ENCODE measurements around the gene COQ10A. TPM values are rescaled to one million over a fixed set of nuclear protein-coding genes. Genes with fewer than 3 reads are reported as not detected.

The COQ10A gene
- total RNA-seq, 3 donors from 2014 or later, result 18.7 to 23.7 (median 18.7) TPM

- no peak for DNase-seq (ENCODE audit: low spot score in 2 of 2)
- Histone ChIP-seq H3K36me3 (peaks cover 10% of the 10 kb centered on the region), H3K27ac (peak overlapping the region; percentile 83 to 86), H3K4me3 (peak overlapping the region; percentile 80 to 96 (median 80)), H3K27me3 (no peaks in the 10 kb centered on the region), H3K4me1 (peaks cover 0 to 12% of the 10 kb centered on the region in 2 donors), H3K9me3 (no peaks in the 10 kb centered on the region)
- TF ChIP-seq POLR2A (IDR thresholded peaks at IDR 0.05) (no peak), POLR2AphosphoS5 (IDR thresholded peaks at IDR 0.05) (no peak), CTCF (IDR thresholded peaks at IDR 0.05) (no peak)
- intact Hi-C loops (cut with DNase I; ENCODE audit: low total_unique reads), result loop anchor here (2.0 kb wide), 1 partner anchor 41 kb away; no protein-coding TSS in a partner anchor
These were observed 9.2 kb upstream of the COQ10A start for GRCh38 chr12:56257491-56258067.

- H3K27ac ChIP-seq, result peak within 1 kb of the TSS; percentile 83 to 86
- H3K36me3 ChIP-seq, result peaks cover 9% of the 10 kb centered on the region
- H3K4me3 ChIP-seq, result peak within 1 kb of the TSS; percentile 80 to 96 (median 80)
- no peaks in the 10 kb centered on the region for H3K9me3 ChIP-seq
- DNase-seq (ENCODE audit: low spot score in 2 of 2), result peak in 1 of 2 donors; percentile 43
- H3K4me1 ChIP-seq, result peaks cover 0 to 12% of the 10 kb centered on the region in 2 donors
- no peaks in the 10 kb centered on the region for H3K27me3 ChIP-seq
- TF ChIP-seq POLR2A (IDR thresholded peaks at IDR 0.05), result no peak
- peak in 2 of 3 donors; percentile 9 to 46 for TF ChIP-seq POLR2AphosphoS5 (IDR thresholded peaks at IDR 0.05)
- peak; percentile 6 to 82 (median 31) for TF ChIP-seq CTCF (IDR thresholded peaks at IDR 0.05)
- intact Hi-C loops (cut with DNase I; ENCODE audit: low total_unique reads), result no loop called here
These were observed 8.5 kb upstream of the COQ10A start, which contains the start of gene ANKRD52 for GRCh38 chr12:56258068-56258819. TSS of gene ANKRD52 (minus strand) at chr12:56258384. CDS start at chr12:56258269, 115 bp downstream.

GRCh38 chr12:56258820-56259183 is 7.9 kb upstream of the COQ10A start:
- TF ChIP-seq CTCF (IDR thresholded peaks at IDR 0.05) (no peak), POLR2AphosphoS5 (IDR thresholded peaks at IDR 0.05) (no peak), POLR2A (IDR thresholded peaks at IDR 0.05) (no peak)
- Histone ChIP-seq H3K4me3 (peak overlapping the region; percentile 80 to 96 (median 80)), H3K36me3 (peaks cover 3% of the 10 kb centered on the region), H3K27me3 (no peaks in the 10 kb centered on the region), H3K9me3 (no peaks in the 10 kb centered on the region), H3K27ac (peak overlapping the region; percentile 83 to 86), H3K4me1 (peaks cover 0 to 12% of the 10 kb centered on the region in 2 donors)
- intact Hi-C loops (cut with DNase I; ENCODE audit: low total_unique reads), result no loop called here
- no peak for DNase-seq (ENCODE audit: low spot score in 2 of 2)

- Histone ChIP-seq H3K27me3 (no peaks in the 10 kb centered on the region), H3K27ac (no peak overlapping the region), H3K4me1 (peaks cover 0 to 12% of the 10 kb centered on the region in 2 donors), H3K36me3 (no peaks in the 10 kb centered on the region), H3K9me3 (no peaks in the 10 kb centered on the region), H3K4me3 (no peak overlapping the region)
- no peak for DNase-seq (ENCODE audit: low spot score in 2 of 2)
- intact Hi-C loops (cut with DNase I; ENCODE audit: low total_unique reads), result no loop called here
- TF ChIP-seq POLR2AphosphoS5 (IDR thresholded peaks at IDR 0.05) (no peak), CTCF (IDR thresholded peaks at IDR 0.05) (no peak), POLR2A (IDR thresholded peaks at IDR 0.05) (no peak)
These were observed 6.4 kb upstream of the COQ10A start for GRCh38 chr12:56260380-56260779.

GRCh38 chr12:56260921-56261320 is 5.8 kb upstream of the COQ10A start:
- intact Hi-C loops (cut with DNase I; ENCODE audit: low total_unique reads), result no loop called here
- no peaks in the 10 kb centered on the region for H3K27me3 ChIP-seq
- no peak overlapping the region for H3K4me3 ChIP-seq
- peaks cover 0 to 12% of the 10 kb centered on the region in 2 donors for H3K4me1 ChIP-seq
- no peaks in the 10 kb centered on the region for H3K36me3 ChIP-seq
- H3K9me3 ChIP-seq, result no peaks in the 10 kb centered on the region
- no peak for DNase-seq (ENCODE audit: low spot score in 2 of 2)
- no peak for TF ChIP-seq POLR2AphosphoS5 (IDR thresholded peaks at IDR 0.05)
- TF ChIP-seq CTCF (IDR thresholded peaks at IDR 0.05), result no peak
- no peak for TF ChIP-seq POLR2A (IDR thresholded peaks at IDR 0.05)
- H3K27ac ChIP-seq, result no peak overlapping the region
